ENCODE measurements around the gene CCR5. TPM values are rescaled to one million over a fixed set of nuclear protein-coding genes. Genes with fewer than 3 reads are reported as not detected.

Gene CCR5
- total and polyA plus RNA-seq, 2 of the 13 experiments (the other 11 are each of a cell fraction or from before 2014, with no cell fraction given), result not detected

DNA sequence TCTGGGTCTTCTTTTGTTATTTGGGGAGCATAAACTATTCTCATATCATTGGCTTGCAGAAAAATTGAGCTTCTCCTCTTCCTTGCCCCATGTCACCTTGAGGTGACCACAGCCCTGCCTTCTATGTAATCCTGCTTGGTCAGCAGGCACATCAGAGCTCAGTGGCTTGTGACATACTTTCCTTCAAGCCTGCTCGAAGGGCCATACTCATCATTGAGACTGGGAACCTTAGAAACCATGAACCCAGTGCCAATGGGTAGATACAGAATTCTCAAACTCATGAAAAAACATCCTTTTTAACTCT, 20.5 kb upstream of the CCR5 start:
- no peak for TF ChIP-seq EEA1 (CRISPR knock-in tag; IDR thresholded peaks at IDR 0.05; ENCODE audit: borderline replicate concordance)
- TF ChIP-seq ZNF274 (CRISPR knock-in tag; IDR thresholded peaks at IDR 0.05), result no peak
- TF ChIP-seq HMG20A (CRISPR knock-in tag; IDR thresholded peaks at IDR 0.05; ENCODE audit: borderline replicate concordance), result no peak
- TF ChIP-seq NFYC (CRISPR knock-in tag; IDR thresholded peaks at IDR 0.05), result no peak
- TF ChIP-seq KDM1A (CRISPR knock-in tag; IDR thresholded peaks at IDR 0.05), result no peak
- no peak for TF ChIP-seq CENPT (CRISPR knock-in tag; IDR thresholded peaks at IDR 0.05; ENCODE audit: low read depth)
- TF ChIP-seq GFI1 (CRISPR knock-in tag; IDR thresholded peaks at IDR 0.05; ENCODE audit: borderline replicate concordance), result no peak
- ATAC-seq (no peak), DNase-seq (ENCODE audit: low spot score) (no peak), FAIRE-seq (no peak)
- Histone ChIP-seq H3K36me3 (replicated peaks in 1 of 2; ENCODE audit: control insufficient read depth in 1 of 2, insufficient read depth in 2 of 2, low read length in 2 of 2) (no peaks in the 10 kb centered on the region), H4K20me1 (ENCODE audit: insufficient read depth, low read length) (no peaks in the 10 kb centered on the region), H3K27ac (ENCODE audit: extremely low read length, insufficient read depth, low read length) (no peak overlapping the region), H3K9ac (ENCODE audit: insufficient read depth, low read depth, low read length) (no peak overlapping the region), H3K79me2 (ENCODE audit: insufficient read depth, low read length) (no peaks in the 10 kb centered on the region), H3K27me3 (ENCODE audit: control insufficient read depth in 1 of 2, insufficient read depth in 2 of 2, low read length in 2 of 2) (no peaks in the 10 kb centered on the region; a peak in 1 of 5 replicates), H2AFZ (ENCODE audit: low read length) (no peak overlapping the region), H3K4me2 (ENCODE audit: low read depth, low read length) (no peak overlapping the region), H3K4me1 (ENCODE audit: insufficient read depth, low read length) (no peaks in the 10 kb centered on the region), H3K4me3 (replicated peaks in 1 of 3; ENCODE audit: insufficient read depth in 1 of 3, low read depth in 2 of 3, low read length in 3 of 3) (no peak overlapping the region), H3K9me3 (ENCODE audit: low read length) (peaks cover 5% of the 10 kb centered on the region; the same call in 1 of the 2 replicates)
- POLR2A ChIA-PET, result no interaction called here
- in situ Hi-C loops (cut with HindIII; ENCODE audit: extremely low pct_ligation_motif_present, low pct_unique_long_range_greater_than_20kb) (no loop called here), intact Hi-C loops (cut with micrococcal nuclease; ENCODE audit: unreplicated experiment) (no loop called here)
- CTCF ChIA-PET (ENCODE audit: low intra/inter-chr PET ratio, low total read pairs), result no interaction called here
- WGBS (ENCODE audit: low lambda C conversion rate), result 0% methylated on average over 1 of the region's 1 CpG
- BruUV-seq (replicated peaks), result no TSS peak

DNA sequence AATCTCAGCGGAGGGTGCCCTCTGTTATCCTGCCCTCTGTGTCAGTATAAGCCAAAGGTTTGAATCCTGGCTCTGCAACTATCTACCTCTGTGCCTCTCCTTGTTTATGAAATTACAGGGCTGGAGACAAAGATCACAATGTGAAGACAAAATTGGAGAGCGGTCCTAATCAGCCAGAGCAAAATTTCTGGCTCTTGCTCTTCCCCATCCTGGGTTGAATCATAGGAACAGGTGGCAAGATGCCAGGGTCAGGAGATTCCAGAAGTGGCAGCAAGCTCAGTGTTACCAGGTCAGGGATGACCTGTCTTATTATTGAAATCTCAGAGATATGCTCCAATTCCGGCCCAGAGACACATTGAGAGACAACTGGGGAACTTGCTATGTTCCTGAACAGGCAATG, 19.1 kb upstream of the CCR5 start:
- no peaks in the 10 kb centered on the region for H4K20me1 ChIP-seq (ENCODE audit: insufficient read depth, low read length)
- FAIRE-seq (no peak), ATAC-seq (no peak), DNase-seq (ENCODE audit: low spot score) (no peak)
- H3K27ac ChIP-seq (ENCODE audit: extremely low read length, insufficient read depth, low read length), result no peak overlapping the region
- 3% methylated on average over 3 of the region's 3 CpGs for WGBS (ENCODE audit: low lambda C conversion rate)
- no peaks in the 10 kb centered on the region for H3K36me3 ChIP-seq (replicated peaks in 1 of 2; ENCODE audit: control insufficient read depth in 1 of 2, insufficient read depth in 2 of 2, low read length in 2 of 2)
- no peak overlapping the region for H3K4me2 ChIP-seq (ENCODE audit: low read depth, low read length)
- no peak overlapping the region for H2AFZ ChIP-seq (ENCODE audit: low read length)
- BruUV-seq (replicated peaks), result no TSS peak
- ChIA-PET POLR2A (no interaction called here), CTCF (ENCODE audit: low intra/inter-chr PET ratio, low total read pairs) (no interaction called here)
- H3K79me2 ChIP-seq (ENCODE audit: insufficient read depth, low read length), result no peaks in the 10 kb centered on the region
- H3K9ac ChIP-seq (ENCODE audit: insufficient read depth, low read depth, low read length), result no peak overlapping the region
- in situ Hi-C loops (cut with HindIII; ENCODE audit: extremely low pct_ligation_motif_present, low pct_unique_long_range_greater_than_20kb), result no loop called here
- H3K9me3 ChIP-seq (ENCODE audit: low read length), result peaks cover 5% of the 10 kb centered on the region; the same call in 1 of the 2 replicates
- no peak for TF ChIP-seq MATR3 (CRISPR knock-in tag; IDR thresholded peaks at IDR 0.05)
- no peak overlapping the region for H3K4me3 ChIP-seq (replicated peaks in 1 of 3; ENCODE audit: insufficient read depth in 1 of 3, low read depth in 2 of 3, low read length in 3 of 3)
- H3K27me3 ChIP-seq (ENCODE audit: control insufficient read depth in 1 of 2, insufficient read depth in 2 of 2, low read length in 2 of 2), result peaks cover 0 to 6% of the 10 kb centered on the region in 2 experiments; a peak in 1 of 5 replicates
- intact Hi-C loops (cut with micrococcal nuclease; ENCODE audit: unreplicated experiment), result no loop called here
- no peaks in the 10 kb centered on the region for H3K4me1 ChIP-seq (ENCODE audit: insufficient read depth, low read length)
